Gastroesophageal sphincter (tissue), 3 donors: Measurements from ENCODE around the gene ADORA2A.

ENCODE experiments used
- CTCF ChIP-seq, 4 experiments: fragments of 200-600 bp in 2 of 4; fragments of 450-650 bp in 2 of 4; sonication (generic) in 1 of 4; IDR thresholded peaks; one replicate each; pipeline ENCODE4 v1.5.1; 2017 to 2019; ENCODE audit warnings: antibody characterized with exemption in 4 of 4, mild to moderate bottlenecking in 2 of 4, moderate library complexity in 2 of 4
- EP300 ChIP-seq: sonication (generic); formaldehyde crosslinking; IDR thresholded peaks from one replicate; pipeline ENCODE4 v1.6.1; 2017; ENCODE audit warnings: antibody characterized with exemption, mild to moderate bottlenecking
- POLR2AphosphoS5 ChIP-seq: sonication (generic); formaldehyde crosslinking; IDR thresholded peaks from one replicate; pipeline ENCODE4 v1.6.1; 2017; ENCODE audit warnings: antibody characterized with exemption

- TF ChIP-seq CTCF (IDR thresholded peaks at IDR 0.05): no peak
- no peak for TF ChIP-seq EP300
- TF ChIP-seq POLR2AphosphoS5: no peak
Measured at GRCh38 chr22:24407884-24408283, 19.5 kb upstream of the ADORA2A start.
